Activated B cell treated with CpG ODN at 0.5 μM for 24 hours (primary cell): ENCODE data around the gene FUBP1. TPM values are rescaled to one million over a fixed set of nuclear protein-coding genes. Genes with fewer than 3 reads are reported as not detected.

ENCODE experiments used
- ATAC-seq: fragments of 200-7000 bp; cut with Tn5 transposase; one replicate; pipeline ENCODE4 v1.10.0; 2021; ENCODE audit warnings: low read depth, mild to moderate bottlenecking, moderate library complexity
- CTCF ChIA-PET: fragments of 350-600 bp; sonication (Branson Sonifier 250); formaldehyde crosslinking; loops from one replicate; lab custom pipeline; 2021; ENCODE audit warnings: antibody characterized with exemption; lab: Charles Lee
- POLR2A ChIA-PET: fragments of 350-600 bp; sonication (Branson Sonifier 250); formaldehyde crosslinking; loops from one replicate; lab custom pipeline; 2021; ENCODE audit warnings: antibody characterized with exemption; lab: Charles Lee
- DNase-seq: peaks from one replicate; pipeline ENCODE4 v3.0.0; 2022
- H3K27ac Mint-ChIP-seq: one replicate; pipeline ENCODE4 v1.8.0; 2020; ENCODE audit warnings: mixed read lengths
- H3K27me3 Mint-ChIP-seq: one replicate; pipeline ENCODE4 v1.8.0; 2021; ENCODE audit warnings: mixed read lengths
- H3K36me3 Mint-ChIP-seq: one replicate; pipeline ENCODE4 v1.8.0; 2021; ENCODE audit warnings: low read depth, mixed read lengths
- H3K4me1 Mint-ChIP-seq: one replicate; pipeline ENCODE4 v1.8.0; 2021; ENCODE audit warnings: mixed read lengths
- H3K4me3 Mint-ChIP-seq: one replicate; pipeline ENCODE4 v1.8.0; 2020; ENCODE audit warnings: mild to moderate bottlenecking, mixed read lengths
- H3K9me3 Mint-ChIP-seq: one replicate; pipeline ENCODE4 v1.8.0; 2020; ENCODE audit warnings: mixed read lengths
- CTCF ChIP-seq: fragments of 200-600 bp; IDR thresholded peaks from one replicate; pipeline ENCODE4 v1.8.0; 2022; ENCODE audit warnings: antibody characterized with exemption, mild to moderate bottlenecking
- intact Hi-C: fragments of 100-400 bp; cut with micrococcal nuclease; formaldehyde crosslinking; loops from one replicate; pipeline ENCODE4 v1.15.1; 2024
- total RNA-seq: library from RNA; stranded (reverse); gene quantifications from 2 replicates; pipeline ENCODE4 v1.2.3, GENCODE V29; 2022

The FUBP1 gene
- total RNA-seq, 1 donor from 2014 or later = 282 TPM

DNA sequence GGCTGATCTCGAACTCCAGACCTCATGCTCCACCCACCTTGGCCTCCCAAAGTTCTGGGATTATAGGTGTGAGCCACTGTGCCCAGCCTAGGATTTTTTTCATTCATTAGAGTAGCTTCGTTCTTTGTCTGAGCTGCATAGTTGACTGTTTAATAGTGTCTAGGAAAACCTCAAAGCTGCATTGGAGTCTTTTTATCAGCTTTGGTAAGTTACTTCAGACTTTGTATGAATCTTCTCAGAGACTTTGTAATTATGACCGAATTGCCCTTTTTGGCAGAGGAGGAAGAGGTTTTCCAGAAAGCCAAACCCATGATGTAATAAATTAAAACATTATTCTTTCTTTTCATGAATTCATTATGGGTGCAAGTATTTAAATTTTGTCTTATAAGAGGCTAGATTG, 31.0 kb upstream of the FUBP1 start:
- no peak overlapping the region for H3K4me3 Mint-ChIP-seq
- peaks cover 32% of the 10 kb centered on the region for H3K4me1 Mint-ChIP-seq
- no peaks in the 10 kb centered on the region for H3K27me3 Mint-ChIP-seq
- H3K27ac Mint-ChIP-seq = no peak overlapping the region
- intact Hi-C loops = loop anchor here (10.0 kb wide), 2 partner anchors 795 to 1935 kb away; partner anchors contain the start of genes PIGK and ST6GALNAC3
- ChIA-PET POLR2A (interaction anchor here (0.6 kb wide), 1 partner anchor 23 kb away, joined by 4 read pairs; no protein-coding TSS in a partner anchor), CTCF (interaction anchor here (0.6 kb wide), 1 partner anchor 13 kb away, joined by 3 read pairs; no protein-coding TSS in a partner anchor)
- H3K9me3 Mint-ChIP-seq = no peaks in the 10 kb centered on the region
- ATAC-seq (no peak), DNase-seq (no peak)
- peaks cover 12% of the 10 kb centered on the region for H3K36me3 Mint-ChIP-seq
- no peak for TF ChIP-seq CTCF

DNA sequence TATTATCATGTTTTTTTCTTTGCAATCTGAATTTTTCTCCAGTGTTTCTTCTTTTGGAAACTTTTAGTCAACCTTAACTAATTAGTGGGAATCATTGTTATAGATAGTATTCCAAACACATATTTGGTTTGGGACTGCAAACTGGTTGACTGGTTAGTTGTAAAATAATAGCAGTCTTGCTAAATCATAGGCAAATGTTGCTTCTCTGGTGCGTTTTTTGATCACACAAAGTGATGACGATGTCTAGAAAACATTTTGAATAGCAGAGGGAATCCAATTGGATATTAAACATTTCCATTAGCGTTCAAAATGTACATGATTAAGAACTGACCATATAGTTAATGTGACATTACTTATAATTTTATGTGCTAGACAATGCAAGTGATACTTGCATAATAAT, 30.4 kb upstream of the FUBP1 start:
- Mint-ChIP-seq H3K4me1 (peaks cover 38% of the 10 kb centered on the region), H3K36me3 (peaks cover 16% of the 10 kb centered on the region), H3K27ac (no peak overlapping the region), H3K4me3 (no peak overlapping the region), H3K9me3 (no peaks in the 10 kb centered on the region), H3K27me3 (peaks cover 2% of the 10 kb centered on the region)
- ChIA-PET CTCF (no interaction called here), POLR2A (no interaction called here)
- no peak for DNase-seq
- no peak for ATAC-seq
- TF ChIP-seq CTCF = no peak
- intact Hi-C loops = loop anchor here (10.0 kb wide), 2 partner anchors 794 to 1934 kb away; partner anchors contain the start of genes PIGK and ST6GALNAC3

- no peaks in the 10 kb centered on the region for H3K9me3 Mint-ChIP-seq
- H3K4me3 Mint-ChIP-seq = no peak overlapping the region
- no peak for TF ChIP-seq CTCF
- H3K36me3 Mint-ChIP-seq = peaks cover 7% of the 10 kb centered on the region
- H3K4me1 Mint-ChIP-seq = peaks cover 50% of the 10 kb centered on the region
- DNase-seq = no peak
- H3K27me3 Mint-ChIP-seq = peaks cover 2% of the 10 kb centered on the region
- intact Hi-C loops = loop anchor here (10.0 kb wide), 2 partner anchors 793 to 1933 kb away; partner anchors contain the start of genes PIGK and ST6GALNAC3
- ATAC-seq = no peak
- ChIA-PET CTCF (no interaction called here), POLR2A (no interaction called here)
- H3K27ac Mint-ChIP-seq = no peak overlapping the region
These were observed 28.9 kb upstream of the FUBP1 start for GRCh38 chr1:78007677-78008341.

GRCh38 chr1:78006521-78006920, 27.6 kb upstream of the FUBP1 start:
- ChIA-PET POLR2A (interaction anchor here (1.2 to 7.2 kb wide), 2 partner anchors 28 to 324 kb away, joined by 6 to 355 read pairs; partner anchors contain the start of genes FUBP1 and ZZZ3), CTCF (no interaction called here)
- no peaks in the 10 kb centered on the region for H3K9me3 Mint-ChIP-seq
- peaks cover 51% of the 10 kb centered on the region for H3K4me1 Mint-ChIP-seq
- no peak for DNase-seq
- H3K27ac Mint-ChIP-seq = no peak overlapping the region
- H3K36me3 Mint-ChIP-seq = peaks cover 7% of the 10 kb centered on the region
- ATAC-seq = no peak
- no peak overlapping the region for H3K4me3 Mint-ChIP-seq
- intact Hi-C loops = loop anchor here (10.0 kb wide), 2 partner anchors 792 to 1932 kb away; partner anchors contain the start of genes PIGK and ST6GALNAC3
- no peak for TF ChIP-seq CTCF
- peaks cover 2% of the 10 kb centered on the region for H3K27me3 Mint-ChIP-seq

DNA sequence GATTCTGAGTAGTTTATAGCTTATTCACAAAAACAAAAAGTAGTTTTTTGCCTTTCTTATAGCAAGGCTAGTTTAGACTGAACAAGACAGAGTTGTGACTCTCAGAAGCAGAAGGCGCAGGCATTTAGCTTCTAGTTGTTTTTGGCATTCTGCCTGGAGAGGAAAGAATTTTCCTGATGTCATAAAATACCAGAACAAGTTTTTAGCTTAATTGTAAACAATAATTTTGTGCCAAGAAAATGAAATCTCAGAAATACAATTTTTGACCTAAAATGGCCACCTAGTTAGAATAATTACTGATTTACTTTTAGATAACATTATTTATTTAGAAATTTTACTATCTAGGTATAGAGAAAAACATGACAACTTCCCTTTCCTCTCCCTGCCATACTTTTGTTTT, 26.9 kb upstream of the FUBP1 start:
- POLR2A ChIA-PET = interaction anchor here (1.0 to 7.2 kb wide), 5 partner anchors 27 to 324 kb away, joined by 3 to 355 read pairs (median 6); partner anchors contain the start of genes FUBP1, MIGA1 and ZZZ3
- CTCF ChIA-PET = interaction anchor here (0.8 to 2.4 kb wide), 2 partner anchors 27 to 44 kb away, joined by 5 to 11 read pairs; partner anchors contain the start of gene FUBP1
- H3K27ac Mint-ChIP-seq = peak overlapping the region; percentile 7
- intact Hi-C loops = loop anchor here (2.0 to 10.0 kb wide), 3 partner anchors 109 to 1931 kb away; partner anchors contain the start of genes PIGK and ST6GALNAC3
- DNase-seq = no peak
- H3K4me3 Mint-ChIP-seq = peak overlapping the region; percentile 92
- no peak for TF ChIP-seq CTCF
- H3K9me3 Mint-ChIP-seq = no peaks in the 10 kb centered on the region
- ATAC-seq = no peak
- H3K27me3 Mint-ChIP-seq = peaks cover 2% of the 10 kb centered on the region
- peaks cover 48% of the 10 kb centered on the region for H3K4me1 Mint-ChIP-seq
- H3K36me3 Mint-ChIP-seq = peaks cover 7% of the 10 kb centered on the region
